Muscle of leg (tissue), 11 donors: ENCODE results near the gene BMPER. TPM values are rescaled to one million over a fixed set of nuclear protein-coding genes. Genes with fewer than 3 reads are reported as not detected.

Source experiments
- DNase-seq: peaks from one replicate; pipeline ENCODE4 v3.0.0; 2013
- H3K27ac ChIP-seq: one replicate; pipeline ENCODE4 v1.5.1; 2013; ENCODE audit warnings: mild to moderate bottlenecking, low read length, control low read depth
- H3K27me3 ChIP-seq: one replicate; pipeline ENCODE4 v1.6.1; 2013; ENCODE audit warnings: low read length; ENCODE audit not compliant: control insufficient read depth, insufficient read depth
- H3K36me3 ChIP-seq: one replicate; pipeline ENCODE4 v1.6.1; 2013; ENCODE audit warnings: low read length; ENCODE audit not compliant: control insufficient read depth, insufficient read depth
- H3K4me1 ChIP-seq: one replicate; pipeline ENCODE4 v1.6.1; 2013; ENCODE audit warnings: low read length; ENCODE audit not compliant: control insufficient read depth, insufficient read depth
- H3K4me3 ChIP-seq: one replicate; pipeline ENCODE4 v1.5.1; 2013; ENCODE audit warnings: low read length, control low read depth
- H3K9me3 ChIP-seq: replicated peaks from 2 replicates; pipeline ENCODE4 v1.6.1; 2013; ENCODE audit warnings: low read depth, low read length; ENCODE audit not compliant: control insufficient read depth
- WGBS: methylation state at CpG from one replicate; pipeline ENCODE4 v1.1.5; 2013; ENCODE audit warnings: missing lambda C conversion rate; ENCODE audit not compliant: insufficient coverage; 5-methylcytosine and 5-hydroxymethylcytosine counted together
- polyA plus RNA-seq, 8 donors: library from polyadenylated mRNA; unstranded; fragments of 120-200 nt; gene quantifications; one replicate each; pipeline versions ENCODE4 v1.2.1 to v1.2.3, GENCODE V29; 2013; ENCODE audit warnings: inconsistent platforms in 1 of 8, low replicate concordance in 1 of 8; ENCODE audit not compliant: insufficient read length in 8 of 8, insufficient read depth in 1 of 8
- total RNA-seq: library from RNA; stranded (reverse); fragments of 120-200 nt; gene quantifications from one replicate; pipeline ENCODE4 v1.2.4, GENCODE V29; 2013

The BMPER gene
- total and polyA plus RNA-seq, 9 donors, result 3.8 to 11.0 (median 7.3) TPM

GRCh38 chr7:33921216-33921938 lies 16.0 kb downstream of the BMPER start:
- 88% methylated on average over 13 of the region's 17 CpGs for WGBS
- Histone ChIP-seq H3K4me3 (no peak overlapping the region), H3K9me3 (no peaks in the 10 kb centered on the region), H3K27me3 (peaks cover 2% of the 10 kb centered on the region), H3K36me3 (no peaks in the 10 kb centered on the region), H3K4me1 (no peaks in the 10 kb centered on the region), H3K27ac (no peak overlapping the region)
- peak; percentile 43 for DNase-seq

DNA sequence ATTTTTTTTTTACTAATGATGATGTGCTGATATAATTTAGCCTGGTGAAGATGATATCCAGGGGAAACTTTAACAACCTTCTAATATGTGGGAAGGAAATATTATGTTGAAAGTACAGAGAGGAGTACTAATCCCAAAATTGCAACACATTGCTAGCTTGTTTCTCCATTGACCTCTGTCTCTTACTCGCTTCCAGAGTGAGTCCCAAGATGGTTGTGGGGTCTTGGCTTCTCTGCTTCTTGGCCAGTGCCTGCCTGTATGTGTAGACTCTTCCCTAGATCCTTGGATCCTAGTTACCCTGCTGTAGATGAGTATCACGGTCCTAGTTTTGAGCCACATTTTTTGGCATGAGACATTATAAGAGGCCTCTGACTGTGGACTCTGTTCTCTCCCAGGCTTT lies 17.5 kb downstream of the BMPER start:
- Histone ChIP-seq H3K4me3 (no peak overlapping the region), H3K36me3 (no peaks in the 10 kb centered on the region), H3K9me3 (no peaks in the 10 kb centered on the region), H3K4me1 (no peaks in the 10 kb centered on the region), H3K27me3 (peaks cover 3% of the 10 kb centered on the region), H3K27ac (no peak overlapping the region)
- DNase-seq, result no peak
- WGBS, result no CpG with 5 or more reads among the region's 2 CpGs

- Histone ChIP-seq H3K4me1 (no peaks in the 10 kb centered on the region), H3K27me3 (peaks cover 3% of the 10 kb centered on the region), H3K36me3 (no peaks in the 10 kb centered on the region), H3K9me3 (no peaks in the 10 kb centered on the region), H3K27ac (no peak overlapping the region), H3K4me3 (no peak overlapping the region)
- no peak for DNase-seq
- WGBS, result 74% methylated on average over 4 of the region's 5 CpGs
Observed at GRCh38 chr7:33923440-33924229, 18.3 kb downstream of the BMPER start.

- no peak overlapping the region for H3K27ac ChIP-seq
- peaks cover 3% of the 10 kb centered on the region for H3K27me3 ChIP-seq
- H3K36me3 ChIP-seq, result no peaks in the 10 kb centered on the region
- no peaks in the 10 kb centered on the region for H3K9me3 ChIP-seq
- no peak overlapping the region for H3K4me3 ChIP-seq
- no peaks in the 10 kb centered on the region for H3K4me1 ChIP-seq
- whole genome bisulfite sequencing, result 80% methylated on average over 2 of the region's 3 CpGs
- DNase-seq, result no peak
Observed at GRCh38 chr7:33926535-33926934, 21.2 kb downstream of the BMPER start.

DNA sequence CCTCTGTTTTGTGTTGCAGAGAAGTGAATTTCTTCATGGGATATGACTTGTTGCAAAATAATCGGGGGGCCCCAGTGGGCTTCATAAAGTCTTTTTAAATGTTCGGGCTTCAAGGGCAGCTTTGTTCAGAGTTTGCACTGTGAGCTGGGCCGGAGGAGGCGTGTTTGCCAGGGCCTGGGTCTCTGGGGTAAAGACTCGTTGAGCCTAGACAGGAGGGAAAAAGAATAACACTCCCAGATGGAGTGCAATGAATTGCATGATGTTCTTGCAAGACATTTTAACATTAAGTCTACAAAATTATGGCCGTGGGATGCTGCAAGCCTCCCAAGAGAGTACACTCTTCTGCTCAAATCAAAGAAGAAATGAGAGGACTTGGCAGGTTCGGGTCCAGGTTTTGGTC lies 23.6 kb downstream of the BMPER start:
- no peaks in the 10 kb centered on the region for H3K9me3 ChIP-seq
- no peaks in the 10 kb centered on the region for H3K36me3 ChIP-seq
- WGBS, result 18% methylated on average over 4 of the region's 7 CpGs
- no peak overlapping the region for H3K4me3 ChIP-seq
- peaks cover 18% of the 10 kb centered on the region for H3K4me1 ChIP-seq
- no peak overlapping the region for H3K27ac ChIP-seq
- H3K27me3 ChIP-seq, result peaks cover 2% of the 10 kb centered on the region
- DNase-seq, result peak; percentile 46

DNA sequence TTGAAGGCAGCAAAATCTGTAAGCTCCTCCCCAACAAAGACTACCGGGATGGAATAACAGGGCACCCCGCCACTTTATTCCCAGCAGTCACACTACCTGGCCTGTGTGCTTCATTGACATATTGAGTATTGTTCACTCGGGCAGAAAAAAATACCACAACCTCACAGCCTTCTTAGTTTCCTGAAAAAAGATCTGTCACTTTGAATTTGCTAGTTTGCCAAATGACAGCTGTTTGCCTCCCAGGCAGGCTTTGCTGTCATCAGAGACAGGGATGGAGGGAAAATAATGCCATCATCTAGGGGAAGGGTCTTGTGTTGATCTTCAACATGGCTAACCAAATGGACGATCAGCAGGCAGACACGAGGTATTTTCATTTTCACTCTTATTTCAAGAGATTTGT lies 26.9 kb downstream of the BMPER start:
- peak; percentile 25 for DNase-seq
- 60% methylated on average over 2 of the region's 5 CpGs for WGBS
- H3K27me3 ChIP-seq, result no peaks in the 10 kb centered on the region
- peak overlapping the region; percentile 9 for H3K27ac ChIP-seq
- H3K4me1 ChIP-seq, result peaks cover 19% of the 10 kb centered on the region
- H3K36me3 ChIP-seq, result no peaks in the 10 kb centered on the region
- no peaks in the 10 kb centered on the region for H3K9me3 ChIP-seq
- H3K4me3 ChIP-seq, result no peak overlapping the region

DNA sequence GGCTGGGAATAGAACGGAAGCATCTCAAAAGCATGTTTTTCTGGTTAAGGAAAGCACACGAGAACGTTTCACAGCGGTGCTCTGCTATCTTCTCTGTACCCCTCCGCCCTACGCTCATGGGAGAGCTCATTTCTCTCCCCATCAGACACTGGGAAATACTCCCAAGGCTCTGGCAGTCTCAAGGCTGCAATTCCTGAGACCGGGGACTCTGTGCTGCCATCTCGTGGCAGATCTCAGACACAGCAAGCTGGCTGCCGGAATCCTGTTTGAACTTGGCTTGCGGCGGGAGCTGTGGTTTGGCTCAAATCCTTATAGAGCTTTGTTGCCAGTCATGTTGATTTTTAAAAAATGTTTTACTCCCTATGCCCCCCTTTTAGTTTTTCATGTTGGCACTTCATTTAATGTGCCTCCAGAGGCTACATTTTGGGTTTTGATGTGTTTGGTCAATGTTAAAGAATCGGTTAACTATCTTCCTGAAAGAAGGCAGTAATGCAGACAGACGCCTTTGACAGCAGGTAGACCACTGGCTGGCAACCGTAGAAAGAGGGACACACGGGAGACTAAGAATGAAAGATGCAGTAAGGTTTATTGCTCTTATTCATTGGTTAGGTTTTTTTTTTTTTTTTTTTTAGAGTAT lies 27.6 kb downstream of the BMPER start:
- H3K9me3 ChIP-seq, result no peaks in the 10 kb centered on the region
- no peak overlapping the region for H3K27ac ChIP-seq
- peaks cover 19% of the 10 kb centered on the region for H3K4me1 ChIP-seq
- H3K27me3 ChIP-seq, result no peaks in the 10 kb centered on the region
- H3K36me3 ChIP-seq, result peaks cover under 1% of the 10 kb centered on the region
- no peak overlapping the region for H3K4me3 ChIP-seq
- DNase-seq, result peak; percentile 89
- 21% methylated on average over 13 of the region's 15 CpGs for WGBS

GRCh38 chr7:33933611-33934281 lies 28.4 kb downstream of the BMPER start:
- 57% methylated on average over 3 of the region's 4 CpGs for WGBS
- Histone ChIP-seq H3K27ac (peak overlapping the region; percentile 9), H3K4me3 (no peak overlapping the region), H3K27me3 (no peaks in the 10 kb centered on the region), H3K36me3 (peaks cover 5% of the 10 kb centered on the region), H3K9me3 (no peaks in the 10 kb centered on the region), H3K4me1 (peaks cover 19% of the 10 kb centered on the region)
- DNase-seq, result peak; percentile 19

DNA sequence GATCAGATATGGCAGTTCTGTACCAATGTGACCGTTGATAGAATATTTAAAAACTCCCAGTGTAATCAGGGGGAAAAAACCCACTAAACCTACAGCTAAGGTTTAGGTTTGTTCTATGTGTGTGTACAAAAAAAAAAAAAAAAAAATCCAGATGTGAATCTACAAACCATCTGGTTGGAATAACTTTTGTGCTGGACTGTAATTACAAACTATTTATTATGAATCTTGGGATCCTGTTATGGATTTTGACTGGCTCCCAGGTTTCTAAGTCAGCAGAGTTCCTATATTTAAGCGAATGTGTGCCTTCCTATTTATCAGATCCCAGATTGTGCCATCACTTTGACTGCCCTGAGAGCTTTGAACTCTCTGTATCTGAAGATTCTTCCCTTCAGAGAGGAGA lies 29.1 kb downstream of the BMPER start:
- Histone ChIP-seq H3K9me3 (no peaks in the 10 kb centered on the region), H3K36me3 (peaks cover 5% of the 10 kb centered on the region), H3K27me3 (no peaks in the 10 kb centered on the region), H3K27ac (peak overlapping the region; percentile 51), H3K4me1 (peaks cover 19% of the 10 kb centered on the region), H3K4me3 (no peak overlapping the region)
- WGBS, result 50% methylated on average over 1 of the region's 2 CpGs
- peak; percentile 74 for DNase-seq

DNA sequence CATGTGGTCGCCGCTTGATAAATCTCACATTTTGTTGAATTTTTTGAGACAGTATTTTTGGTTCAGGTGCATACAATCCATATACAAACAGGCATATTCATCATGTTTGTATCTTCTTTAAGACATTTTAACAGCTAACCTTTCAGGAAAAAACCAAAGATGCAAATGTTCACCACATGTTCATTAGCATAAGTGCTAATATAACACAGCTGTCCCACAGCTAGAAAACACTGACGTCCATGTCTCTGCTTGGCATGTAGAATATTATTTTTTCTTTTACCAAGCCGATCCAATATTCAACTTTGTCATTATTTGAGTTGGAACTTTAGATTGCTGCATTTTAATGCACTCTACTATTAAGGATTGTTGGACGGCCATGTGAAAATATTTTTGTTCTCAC lies 31.2 kb downstream of the BMPER start:
- no peak for DNase-seq
- Histone ChIP-seq H3K27me3 (no peaks in the 10 kb centered on the region), H3K36me3 (peaks cover 7% of the 10 kb centered on the region), H3K9me3 (no peaks in the 10 kb centered on the region), H3K4me3 (no peak overlapping the region), H3K27ac (no peak overlapping the region), H3K4me1 (peaks cover 19% of the 10 kb centered on the region)
- no CpG with 5 or more reads among the region's 5 CpGs for WGBS
